ENCODE results near the gene NUP42.

Gene NUP42

DNA sequence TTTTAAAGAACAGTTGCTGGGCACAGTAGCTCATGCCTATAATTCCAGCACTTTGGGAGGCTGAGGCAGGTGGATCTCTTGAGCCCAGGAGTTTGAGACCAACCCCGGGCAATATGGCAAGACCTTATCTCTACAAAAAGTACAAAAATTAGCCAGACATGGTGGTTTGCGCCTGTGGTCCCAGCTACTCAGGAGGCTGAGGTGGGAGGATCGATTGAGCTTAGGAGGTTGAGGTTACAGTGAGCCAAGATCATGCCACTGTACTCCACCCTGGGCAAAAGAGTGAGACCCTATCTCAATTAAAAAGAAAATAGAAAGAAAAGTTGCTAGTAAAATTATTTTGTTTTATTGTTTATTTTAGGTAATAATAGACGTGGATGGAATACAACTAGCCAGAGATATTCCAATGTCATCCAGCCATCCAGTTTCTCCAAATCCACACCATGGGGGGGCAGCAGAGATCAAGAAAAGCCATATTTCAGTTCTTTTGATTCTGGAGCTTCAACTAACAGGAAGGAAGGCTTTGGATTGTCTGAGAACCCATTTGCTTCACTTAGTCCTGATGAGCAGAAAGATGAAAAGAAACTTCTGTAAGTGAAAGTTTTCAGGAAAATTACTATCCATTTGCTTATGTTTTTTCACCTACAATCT lies 3.0 kb downstream of the NUP42 start:
- TF ChIP-seq, protein P1, sequence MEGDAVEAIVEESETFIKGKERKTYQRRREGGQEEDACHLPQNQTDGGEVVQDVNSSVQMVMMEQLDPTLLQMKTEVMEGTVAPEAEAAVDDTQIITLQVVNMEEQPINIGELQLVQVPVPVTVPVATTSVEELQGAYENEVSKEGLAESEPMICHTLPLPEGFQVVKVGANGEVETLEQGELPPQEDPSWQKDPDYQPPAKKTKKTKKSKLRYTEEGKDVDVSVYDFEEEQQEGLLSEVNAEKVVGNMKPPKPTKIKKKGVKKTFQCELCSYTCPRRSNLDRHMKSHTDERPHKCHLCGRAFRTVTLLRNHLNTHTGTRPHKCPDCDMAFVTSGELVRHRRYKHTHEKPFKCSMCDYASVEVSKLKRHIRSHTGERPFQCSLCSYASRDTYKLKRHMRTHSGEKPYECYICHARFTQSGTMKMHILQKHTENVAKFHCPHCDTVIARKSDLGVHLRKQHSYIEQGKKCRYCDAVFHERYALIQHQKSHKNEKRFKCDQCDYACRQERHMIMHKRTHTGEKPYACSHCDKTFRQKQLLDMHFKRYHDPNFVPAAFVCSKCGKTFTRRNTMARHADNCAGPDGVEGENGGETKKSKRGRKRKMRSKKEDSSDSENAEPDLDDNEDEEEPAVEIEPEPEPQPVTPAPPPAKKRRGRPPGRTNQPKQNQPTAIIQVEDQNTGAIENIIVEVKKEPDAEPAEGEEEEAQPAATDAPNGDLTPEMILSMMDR (IDR thresholded peaks at IDR 0.05) = peak; percentile 52; the same call in 1 of the 2 replicates

DNA sequence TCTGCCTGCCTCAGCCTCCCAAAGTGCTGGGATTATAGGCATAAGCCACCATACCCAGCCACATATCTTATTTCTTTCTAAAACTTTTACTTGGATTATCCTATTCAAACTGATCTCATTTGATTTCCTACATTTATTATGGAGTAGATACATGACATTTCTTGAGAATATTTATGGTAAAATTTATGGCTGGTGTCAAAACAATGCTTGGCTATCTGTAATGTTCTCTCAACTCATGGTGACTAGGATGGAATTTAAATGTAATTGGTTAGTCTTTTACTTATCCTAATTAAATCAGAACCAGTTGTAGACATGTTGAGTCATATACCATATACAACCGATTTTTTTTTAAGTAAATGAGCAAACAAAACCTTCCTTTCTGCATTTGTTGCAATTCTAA lies 4.1 kb downstream of the NUP42 start:
- TF ChIP-seq, protein P1 (IDR thresholded peaks at IDR 0.05) = no peak

DNA sequence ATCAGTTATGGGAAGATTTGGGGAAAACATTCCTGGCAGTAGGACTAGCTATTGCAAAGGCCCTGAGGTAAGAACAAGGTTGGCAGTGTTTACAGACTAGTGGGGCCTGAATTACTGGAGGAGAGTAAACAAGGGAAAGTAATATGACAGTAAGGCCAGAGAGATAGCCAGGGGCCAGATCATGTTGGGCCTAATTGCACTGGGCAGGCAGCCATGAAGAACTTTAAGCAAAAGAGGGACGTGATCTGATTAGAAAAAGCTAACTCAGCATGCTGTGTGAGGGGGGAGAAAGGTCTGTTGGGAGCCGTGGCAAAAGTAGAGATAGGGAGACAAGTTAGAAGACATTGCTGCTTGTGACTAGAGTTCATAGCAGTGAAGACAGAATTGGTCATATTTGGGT lies 9.2 kb downstream of the NUP42 start:
- TF ChIP-seq, protein P1 (IDR thresholded peaks at IDR 0.05) = no peak

DNA sequence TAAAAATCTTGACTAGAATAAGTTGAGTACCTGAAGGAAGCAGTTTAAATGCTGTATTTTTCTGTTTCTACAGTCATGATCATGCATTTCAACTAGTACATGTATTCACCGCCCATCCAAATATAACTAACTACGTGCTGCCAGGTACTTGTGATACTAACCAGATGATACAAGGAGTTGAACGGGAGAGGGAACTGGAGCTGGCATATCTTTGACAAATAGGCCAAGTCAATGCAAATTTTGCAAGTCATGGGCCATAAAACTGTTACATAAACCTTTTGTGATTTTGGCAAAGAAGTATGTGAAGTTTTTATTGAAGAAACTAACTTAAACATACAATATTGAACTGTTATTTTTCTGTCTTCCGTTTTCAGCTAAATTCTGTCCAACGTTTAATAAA lies 14.5 kb downstream of the NUP42 start:
- TF ChIP-seq, protein P1 (IDR thresholded peaks at IDR 0.05) = no peak

DNA sequence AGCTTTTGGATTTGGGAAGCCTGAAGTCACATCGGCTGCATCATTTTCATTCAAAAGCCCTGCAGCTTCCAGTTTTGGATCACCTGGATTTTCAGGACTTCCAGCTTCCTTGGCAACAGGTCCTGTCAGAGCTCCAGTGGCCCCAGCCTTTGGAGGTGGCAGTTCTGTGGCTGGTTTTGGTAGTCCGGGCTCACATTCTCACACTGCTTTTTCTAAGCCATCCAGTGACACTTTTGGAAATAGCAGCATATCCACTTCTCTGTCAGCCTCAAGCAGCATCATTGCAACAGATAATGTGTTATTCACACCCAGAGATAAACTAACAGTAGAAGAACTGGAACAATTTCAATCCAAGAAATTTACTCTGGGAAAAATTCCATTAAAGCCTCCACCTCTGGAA lies 18.5 kb downstream of the NUP42 start:
- TF ChIP-seq, protein P1 (IDR thresholded peaks at IDR 0.05) = no peak

DNA sequence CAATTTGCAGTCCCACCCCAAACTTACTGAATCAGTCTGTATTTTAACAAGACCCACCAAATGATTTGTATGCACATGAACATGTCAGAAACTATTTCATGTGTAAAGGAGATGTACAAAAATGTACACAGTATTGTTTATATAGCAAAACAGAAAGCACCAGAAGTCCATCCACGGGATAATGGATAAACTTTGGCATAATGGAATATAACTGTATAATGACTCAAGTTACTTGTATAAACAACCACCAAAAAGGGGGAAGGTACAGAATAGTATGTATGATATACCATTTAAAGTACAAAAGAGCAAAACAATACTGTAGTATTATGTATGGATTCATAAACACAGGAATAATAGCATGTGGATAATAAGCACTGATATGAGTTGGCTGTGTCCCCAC lies 22.4 kb downstream of the NUP42 start:
- TF ChIP-seq, protein P1 (IDR thresholded peaks at IDR 0.05) = no peak

DNA sequence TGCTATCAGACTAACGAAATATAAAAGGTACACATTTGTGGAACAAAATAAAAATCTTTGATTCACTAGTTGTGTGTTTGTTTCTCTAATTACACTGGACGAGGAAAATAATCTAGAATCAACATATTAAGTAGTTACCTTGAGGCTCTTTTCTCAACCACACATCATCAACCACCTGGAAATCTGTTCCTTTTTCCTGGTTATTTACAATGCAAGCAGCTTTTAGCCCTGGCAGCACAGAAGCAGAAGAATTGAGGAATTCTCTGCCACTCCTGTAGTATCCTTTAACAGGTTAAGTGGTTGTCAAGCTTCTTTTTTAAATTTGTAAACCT lies 23.7 kb downstream of the NUP42 start:
- TF ChIP-seq, protein P1 (IDR thresholded peaks at IDR 0.05) = no peak

Data from LNCAP (cell line).